ENCODE results near the gene SRSF6. TPM values are rescaled to one million over a fixed set of nuclear protein-coding genes. Genes with fewer than 3 reads are reported as not detected.

Gene SRSF6
- polyA plus RNA-seq, 1 donor (not counting 4 experiments of a cell fraction or from before 2014, with no cell fraction given), result 128 TPM

GRCh38 chr20:43433250-43433854 is 24.3 kb upstream of the SRSF6 start:
- no peak overlapping the region for H3K4me3 ChIP-seq (ENCODE audit: control insufficient read depth in 2 of 3, extremely low read depth in 1 of 3, insufficient read depth in 2 of 3, low read depth in 1 of 3, low read length in 3 of 3)
- no peak overlapping the region for H2AFZ ChIP-seq (ENCODE audit: control insufficient read depth, low read length)
- H3K79me2 ChIP-seq (ENCODE audit: control insufficient read depth, insufficient read depth, low read length), result no peaks in the 10 kb centered on the region
- no peaks in the 10 kb centered on the region for H3K4me1 ChIP-seq (ENCODE audit: control insufficient read depth, extremely low read depth, insufficient read depth, low read length)
- no peak overlapping the region for H3K27ac ChIP-seq (ENCODE audit: control insufficient read depth, insufficient read depth, low read length)
- H3K27me3 ChIP-seq (ENCODE audit: control insufficient read depth, extremely low read depth, insufficient read depth, low read length), result peaks cover 10% of the 10 kb centered on the region
- no peak for DNase-seq (ENCODE audit: low read depth, low spot score)
- dilution Hi-C loops (cut with MboI; ENCODE audit: extremely low pct_ligation_motif_present, low sequenced_read_pairs), result no loop called here
- H3K36me3 ChIP-seq (ENCODE audit: control insufficient read depth in 2 of 2, extremely low read depth in 1 of 2, insufficient read depth in 2 of 2, low read length in 2 of 2), result no peaks in the 10 kb centered on the region
- H3K4me2 ChIP-seq (ENCODE audit: control insufficient read depth, extremely low read depth, insufficient read depth, low read depth, low read length), result no peak overlapping the region
- no peaks in the 10 kb centered on the region for H3K9me1 ChIP-seq (ENCODE audit: control insufficient read depth, extremely low read depth, insufficient read depth, low read length)
- no peak overlapping the region for H3K9ac ChIP-seq (ENCODE audit: control insufficient read depth, extremely low read depth, insufficient read depth, low read length)
- no peaks in the 10 kb centered on the region for H4K20me1 ChIP-seq (ENCODE audit: control insufficient read depth, extremely low read depth, insufficient read depth, low read length)
- H3K9me3 ChIP-seq (ENCODE audit: control insufficient read depth, low read depth, low read length), result no peaks in the 10 kb centered on the region
- no peak for TF ChIP-seq EZH2 (IDR thresholded peaks at IDR 0.05; ENCODE audit: low read length)
- no peak for TF ChIP-seq CTCF (optimal IDR thresholded peaks at IDR 0.05 in 1 of 3, IDR thresholded peaks at IDR 0.05 in 1 of 3, conservative IDR thresholded peaks at IDR 0.05 in 1 of 3; ENCODE audit: extremely low read depth in 1 of 3, insufficient read depth in 2 of 3, low read length in 3 of 3)
- no peak for FAIRE-seq

DNA sequence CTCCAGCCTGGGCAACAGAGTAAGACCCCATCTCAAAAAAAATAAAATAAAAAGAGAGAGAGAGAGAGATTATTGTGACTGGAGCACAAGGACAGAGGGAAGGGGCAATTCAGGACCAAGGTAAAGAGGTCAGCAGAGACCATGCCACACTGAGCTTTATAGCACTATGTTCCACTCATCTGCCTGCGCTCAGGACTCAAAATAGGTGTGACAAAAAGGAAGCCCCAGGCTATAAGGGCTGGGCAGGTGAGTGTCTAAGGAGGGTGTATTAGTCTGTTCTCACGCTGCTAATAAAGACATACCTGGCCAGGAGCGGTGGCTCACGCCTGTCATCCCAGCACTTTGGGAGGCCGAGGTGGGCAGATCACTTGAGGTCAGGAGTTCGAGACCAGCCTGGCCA is 23.1 kb upstream of the SRSF6 start:
- TF ChIP-seq EZH2 (IDR thresholded peaks at IDR 0.05; ENCODE audit: low read length) (no peak), CTCF (optimal IDR thresholded peaks at IDR 0.05 in 1 of 3, IDR thresholded peaks at IDR 0.05 in 1 of 3, conservative IDR thresholded peaks at IDR 0.05 in 1 of 3; ENCODE audit: extremely low read depth in 1 of 3, insufficient read depth in 2 of 3, low read length in 3 of 3) (no peak)
- no peaks in the 10 kb centered on the region for H4K20me1 ChIP-seq (ENCODE audit: control insufficient read depth, extremely low read depth, insufficient read depth, low read length)
- no peak overlapping the region for H3K4me3 ChIP-seq (ENCODE audit: control insufficient read depth in 2 of 3, extremely low read depth in 1 of 3, insufficient read depth in 2 of 3, low read depth in 1 of 3, low read length in 3 of 3)
- H3K9ac ChIP-seq (ENCODE audit: control insufficient read depth, extremely low read depth, insufficient read depth, low read length), result no peak overlapping the region
- no peaks in the 10 kb centered on the region for H3K9me3 ChIP-seq (ENCODE audit: control insufficient read depth, low read depth, low read length)
- no peaks in the 10 kb centered on the region for H3K36me3 ChIP-seq (ENCODE audit: control insufficient read depth in 2 of 2, extremely low read depth in 1 of 2, insufficient read depth in 2 of 2, low read length in 2 of 2)
- H3K9me1 ChIP-seq (ENCODE audit: control insufficient read depth, extremely low read depth, insufficient read depth, low read length), result no peaks in the 10 kb centered on the region
- H2AFZ ChIP-seq (ENCODE audit: control insufficient read depth, low read length), result no peak overlapping the region
- H3K27ac ChIP-seq (ENCODE audit: control insufficient read depth, insufficient read depth, low read length), result no peak overlapping the region
- H3K4me1 ChIP-seq (ENCODE audit: control insufficient read depth, extremely low read depth, insufficient read depth, low read length), result no peaks in the 10 kb centered on the region
- DNase-seq (ENCODE audit: low read depth, low spot score) (no peak), FAIRE-seq (no peak)
- dilution Hi-C loops (cut with MboI; ENCODE audit: extremely low pct_ligation_motif_present, low sequenced_read_pairs), result no loop called here
- no peak overlapping the region for H3K4me2 ChIP-seq (ENCODE audit: control insufficient read depth, extremely low read depth, insufficient read depth, low read depth, low read length)
- H3K79me2 ChIP-seq (ENCODE audit: control insufficient read depth, insufficient read depth, low read length), result no peaks in the 10 kb centered on the region
- peaks cover 10% of the 10 kb centered on the region for H3K27me3 ChIP-seq (ENCODE audit: control insufficient read depth, extremely low read depth, insufficient read depth, low read length)
